ENCODE results near the gene AVPR2.

The AVPR2 gene

GRCh38 chrX:153953342-153953830 lies 48.9 kb downstream of the AVPR2 start:
- TF ChIP-seq POLR2AphosphoS5 (IDR thresholded peaks at IDR 0.05; ENCODE audit: low read depth, low read length): no peak
- TF ChIP-seq SIN3A (IDR thresholded peaks at IDR 0.05; ENCODE audit: borderline replicate concordance, insufficient read depth, low read length): no peak
- TF ChIP-seq REST (IDR thresholded peaks at IDR 0.05; ENCODE audit: insufficient read depth in 1 of 2, low read depth in 2 of 2, low read length in 2 of 2): no peak
- no peak for TF ChIP-seq FOXP2 (optimal IDR thresholded peaks at IDR 0.05; ENCODE audit: borderline replicate concordance, extremely low read depth, extremely low read length, insufficient read depth)
- TF ChIP-seq TAF1 (IDR thresholded peaks at IDR 0.05; ENCODE audit: borderline replicate concordance, insufficient read depth, low read length): no peak

- TF ChIP-seq FOXP2 (optimal IDR thresholded peaks at IDR 0.05; ENCODE audit: borderline replicate concordance, extremely low read depth, extremely low read length, insufficient read depth): no peak
- TF ChIP-seq REST (IDR thresholded peaks at IDR 0.05; ENCODE audit: insufficient read depth in 1 of 2, low read depth in 2 of 2, low read length in 2 of 2): no peak
- TF ChIP-seq TAF1 (IDR thresholded peaks at IDR 0.05; ENCODE audit: borderline replicate concordance, insufficient read depth, low read length): no peak
- no peak for TF ChIP-seq SIN3A (IDR thresholded peaks at IDR 0.05; ENCODE audit: borderline replicate concordance, insufficient read depth, low read length)
- no peak for TF ChIP-seq POLR2AphosphoS5 (IDR thresholded peaks at IDR 0.05; ENCODE audit: low read depth, low read length)
These were observed 49.6 kb downstream of the AVPR2 start for GRCh38 chrX:153953892-153954557.

DNA sequence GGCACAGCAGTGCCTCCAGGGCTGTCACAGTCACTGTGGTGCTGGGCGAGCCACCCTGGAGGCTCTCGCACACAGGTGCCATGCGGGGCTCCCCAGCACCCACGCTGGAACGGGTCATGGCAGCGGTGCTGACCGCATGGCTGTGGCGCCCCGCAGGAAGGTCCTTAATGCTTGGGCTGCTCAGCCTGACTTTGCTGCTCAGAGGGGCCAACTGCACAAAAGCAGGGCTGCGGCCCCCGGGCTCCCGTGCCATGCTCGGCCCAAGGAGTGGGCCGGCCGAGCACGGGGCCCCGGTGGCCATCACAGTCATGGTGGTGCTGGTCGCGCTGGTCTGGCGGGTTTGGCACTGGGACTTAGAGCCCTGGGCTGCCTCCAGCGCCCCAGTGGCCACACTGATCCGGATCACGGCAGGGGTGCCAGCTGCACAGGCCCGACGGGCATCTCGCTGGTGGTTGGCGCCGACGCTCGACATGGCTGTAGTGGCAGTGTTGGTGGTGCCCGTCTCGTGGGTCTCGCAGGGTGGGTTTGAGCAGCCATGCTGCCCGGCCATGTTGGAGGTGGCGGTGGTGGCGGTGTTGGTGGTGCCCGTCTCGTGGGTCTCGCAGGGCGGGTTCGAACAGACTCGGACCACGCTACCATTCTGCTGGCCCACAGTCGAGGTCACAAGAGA lies 50.2 kb downstream of the AVPR2 start:
- TF ChIP-seq REST (IDR thresholded peaks at IDR 0.05; ENCODE audit: insufficient read depth in 1 of 2, low read depth in 2 of 2, low read length in 2 of 2) (no peak), POLR2AphosphoS5 (IDR thresholded peaks at IDR 0.05; ENCODE audit: low read depth, low read length) (no peak), TAF1 (IDR thresholded peaks at IDR 0.05; ENCODE audit: borderline replicate concordance, insufficient read depth, low read length) (no peak), SIN3A (IDR thresholded peaks at IDR 0.05; ENCODE audit: borderline replicate concordance, insufficient read depth, low read length) (no peak), FOXP2 (optimal IDR thresholded peaks at IDR 0.05; ENCODE audit: borderline replicate concordance, extremely low read depth, extremely low read length, insufficient read depth) (no peak)

DNA sequence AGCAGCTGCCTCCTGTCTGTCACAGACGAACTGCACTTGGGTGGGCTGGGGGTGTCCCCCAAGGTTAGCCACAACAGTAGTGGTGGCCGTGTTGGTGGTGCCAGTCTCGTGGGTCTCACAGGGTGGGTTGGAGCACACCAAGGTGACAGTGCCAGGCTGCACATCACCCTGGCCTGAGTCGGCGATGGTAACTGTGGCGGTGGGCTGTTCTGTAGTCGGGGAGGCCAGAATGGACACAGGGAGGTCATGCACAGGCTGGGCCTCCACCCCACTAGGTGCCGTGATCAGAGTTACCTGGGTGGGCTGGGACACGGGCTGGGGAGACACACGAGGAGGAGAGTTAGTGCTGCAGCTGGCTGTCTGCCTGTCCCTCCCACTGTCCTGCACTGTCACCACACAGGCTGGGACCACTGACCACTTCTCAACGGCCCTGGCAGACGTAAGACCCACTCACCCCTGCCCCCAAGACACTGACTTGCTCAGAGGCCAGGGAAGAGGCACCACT lies 50.8 kb downstream of the AVPR2 start:
- TF ChIP-seq SIN3A (IDR thresholded peaks at IDR 0.05; ENCODE audit: borderline replicate concordance, insufficient read depth, low read length): no peak

- TF ChIP-seq TAF1 (IDR thresholded peaks at IDR 0.05; ENCODE audit: borderline replicate concordance, insufficient read depth, low read length) (no peak), POLR2AphosphoS5 (IDR thresholded peaks at IDR 0.05; ENCODE audit: low read depth, low read length) (no peak), FOXP2 (optimal IDR thresholded peaks at IDR 0.05; ENCODE audit: borderline replicate concordance, extremely low read depth, extremely low read length, insufficient read depth) (no peak), SIN3A (IDR thresholded peaks at IDR 0.05; ENCODE audit: borderline replicate concordance, insufficient read depth, low read length) (no peak), REST (IDR thresholded peaks at IDR 0.05; ENCODE audit: insufficient read depth in 1 of 2, low read depth in 2 of 2, low read length in 2 of 2) (no peak)
These were observed 51.8 kb downstream of the AVPR2 start for GRCh38 chrX:153956044-153956907.
